ENCODE results near the gene OPRD1.

OPRD1 gene

DNA sequence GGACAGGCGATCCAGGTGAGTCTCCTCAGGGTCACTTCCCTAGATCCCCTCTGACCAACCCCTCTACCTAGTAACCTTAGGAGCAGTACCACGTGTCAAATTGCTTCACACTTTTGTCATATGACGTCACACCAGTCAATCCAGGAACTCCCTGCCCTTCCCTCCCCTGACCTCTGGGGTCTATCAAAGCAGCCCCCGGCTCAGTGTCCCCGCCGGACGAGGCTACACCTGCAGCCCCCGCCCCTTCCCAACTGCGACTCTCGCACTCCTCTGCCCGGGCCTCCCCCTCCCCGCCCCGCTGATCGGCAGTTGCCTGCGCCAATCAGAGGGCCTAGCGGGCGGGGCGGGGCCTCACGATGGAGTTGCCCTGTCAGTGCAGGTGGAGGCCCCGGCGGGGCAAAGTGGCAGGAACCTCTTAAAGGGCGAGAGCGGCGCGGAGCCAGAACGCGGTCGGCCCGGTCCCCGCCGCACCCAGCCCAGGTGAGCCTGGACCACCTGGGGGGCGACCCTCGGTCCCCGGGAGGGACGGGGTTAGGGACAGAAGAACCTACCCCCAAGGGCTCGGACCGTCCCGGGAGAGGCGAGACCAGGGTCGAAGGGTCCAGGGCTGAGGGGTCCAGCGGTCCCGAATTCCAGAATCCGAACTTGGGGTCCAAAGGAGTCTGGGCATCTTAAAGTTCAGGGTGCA lies 74.9 kb downstream of the OPRD1 start:
- peak; percentile 88 to 92 for DNase-seq

DNA sequence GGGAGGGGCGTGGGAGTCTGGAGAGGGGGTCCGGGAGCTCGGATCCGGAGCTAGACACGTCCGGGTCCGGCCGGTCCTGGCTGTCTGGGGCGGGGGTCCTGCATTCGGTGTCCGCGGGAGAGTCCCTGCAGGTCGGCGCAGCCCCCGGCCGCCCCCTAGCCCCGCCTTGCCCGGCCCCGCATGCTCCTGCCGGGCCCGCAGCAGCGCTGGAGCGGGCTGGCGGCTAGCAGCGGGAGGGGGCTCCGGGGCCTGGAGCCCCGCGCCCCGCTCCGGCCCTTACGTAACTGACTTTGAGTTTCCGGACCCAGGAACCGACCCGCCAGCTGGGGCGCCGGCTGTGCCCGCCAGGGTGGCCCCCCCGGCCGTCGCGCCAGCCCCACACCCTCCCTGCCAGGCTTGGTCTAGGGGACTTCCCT lies 75.5 kb downstream of the OPRD1 start:
- DNase-seq: no peak

DNA sequence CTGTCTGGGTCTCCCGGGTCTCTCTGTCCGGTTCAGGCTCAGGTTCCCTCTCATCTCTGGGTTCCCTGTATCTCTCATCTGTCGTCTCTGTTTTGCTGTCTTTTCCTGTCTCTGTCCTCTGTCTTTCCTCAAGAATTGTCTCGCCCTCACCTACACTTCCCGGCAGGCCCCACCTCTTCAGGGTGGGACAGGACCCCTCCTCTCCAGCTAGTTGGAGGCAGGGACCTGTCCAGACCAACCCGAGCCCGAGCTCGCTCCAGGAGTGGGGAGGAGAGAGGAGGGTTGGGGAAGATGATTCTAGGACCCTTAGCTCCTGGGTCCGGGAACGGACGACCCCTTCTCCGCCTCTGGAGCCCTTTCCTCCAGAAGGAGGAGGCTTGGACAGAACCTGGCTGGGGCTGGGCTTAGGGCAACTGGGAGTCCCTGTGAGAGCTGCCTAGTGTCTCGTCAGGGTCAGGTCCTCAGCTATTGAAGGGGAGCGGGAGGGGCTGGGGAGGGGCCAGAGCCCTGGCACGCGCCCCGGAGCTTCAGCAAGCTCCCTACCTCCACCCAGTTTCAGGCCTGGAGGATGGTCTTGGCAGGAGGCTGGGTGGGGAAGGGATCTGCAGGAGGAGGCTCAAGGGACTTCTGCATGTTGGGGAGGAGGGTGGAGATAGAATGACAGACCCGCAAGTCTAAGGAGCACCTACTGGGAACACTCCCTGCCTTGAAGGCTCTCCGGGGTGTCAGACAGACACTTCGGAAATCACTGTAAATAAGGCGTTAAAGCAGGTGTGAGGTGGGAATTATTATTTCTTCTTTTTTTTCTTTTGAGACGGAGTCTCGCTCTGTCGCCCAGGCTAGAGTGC lies 76.1 kb downstream of the OPRD1 start:
- DNase-seq: no peak

DNA sequence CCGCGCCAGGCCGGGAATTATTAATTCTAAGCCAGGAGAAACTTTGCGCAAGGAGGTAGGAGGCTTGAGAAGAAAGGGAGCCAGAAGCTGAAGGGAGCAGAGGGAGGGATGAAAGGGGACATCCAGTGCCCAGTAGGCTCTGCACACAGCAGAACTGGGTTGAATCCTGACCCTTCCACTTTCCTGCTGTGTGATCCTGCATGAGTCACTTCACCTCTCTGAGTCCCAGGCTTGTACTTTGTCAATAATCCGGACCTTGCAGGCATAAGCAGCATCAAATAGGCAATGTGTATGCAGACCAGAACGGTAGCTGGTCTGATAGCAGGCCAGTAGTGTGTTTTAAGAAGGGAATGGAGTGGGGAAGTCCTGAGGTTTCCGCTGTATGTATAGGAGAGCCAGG lies 76.9 kb downstream of the OPRD1 start:
- DNase-seq: no peak

DNA sequence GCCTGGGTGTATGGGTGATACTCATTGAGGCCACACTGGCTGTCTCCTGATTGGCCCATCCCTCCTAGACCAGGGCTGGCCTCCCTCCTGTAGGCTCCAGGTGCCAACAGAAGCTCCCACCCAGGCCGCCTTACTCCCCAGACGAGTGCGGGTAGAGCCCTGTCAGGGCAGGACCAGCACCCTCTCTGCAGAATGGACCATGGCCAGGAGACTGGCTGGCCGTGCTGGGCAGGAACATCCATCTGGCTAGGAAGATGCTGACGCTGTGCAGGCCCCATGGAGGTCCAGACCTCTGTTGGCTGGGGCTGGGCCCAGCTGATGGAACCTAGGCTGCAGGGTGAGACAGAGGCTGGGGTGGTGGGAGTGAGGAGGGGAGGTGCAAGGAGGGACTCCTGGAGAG lies 77.4 kb downstream of the OPRD1 start:
- DNase-seq: no peak

DNA sequence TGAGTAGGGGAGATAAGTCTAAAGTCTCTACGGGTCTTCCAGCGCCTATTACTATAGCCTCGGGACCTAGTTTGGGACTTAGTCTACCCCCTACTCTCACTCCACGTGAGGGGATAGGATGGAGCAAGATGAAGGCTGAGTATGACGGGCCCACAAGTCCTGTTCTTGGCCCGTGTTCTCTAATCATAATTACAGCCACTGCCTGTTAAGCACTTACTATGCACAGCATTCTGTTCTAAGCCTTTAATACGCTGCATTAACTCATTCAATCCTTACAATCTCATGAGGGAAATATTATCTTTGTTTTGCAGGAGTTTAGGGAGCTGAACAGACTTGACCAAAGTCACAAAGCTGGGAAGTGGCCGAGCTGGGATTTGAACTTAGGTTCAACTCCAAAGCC lies 78.5 kb downstream of the OPRD1 start:
- DNase-seq: no peak

DNA sequence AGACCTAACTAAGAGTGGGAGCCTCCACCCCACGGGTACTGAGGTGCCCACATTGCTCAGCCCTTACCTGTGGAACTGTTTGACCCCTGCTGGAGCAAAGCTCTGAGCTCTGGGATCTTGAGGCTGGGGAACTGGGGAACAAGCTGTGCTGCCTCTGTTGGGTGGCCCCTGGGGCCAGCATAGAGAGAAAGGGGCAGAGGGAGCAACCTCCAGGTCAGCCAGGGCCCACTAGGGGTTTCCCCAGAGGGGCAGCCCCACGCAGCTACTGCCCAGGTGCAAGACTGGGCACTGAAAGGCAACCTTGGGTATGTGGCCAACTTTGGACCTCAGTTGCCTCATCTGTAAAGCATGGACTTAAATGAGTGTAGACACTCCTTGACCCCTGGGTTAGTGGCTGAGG lies 78.9 kb downstream of the OPRD1 start:
- no peak for DNase-seq

DNA sequence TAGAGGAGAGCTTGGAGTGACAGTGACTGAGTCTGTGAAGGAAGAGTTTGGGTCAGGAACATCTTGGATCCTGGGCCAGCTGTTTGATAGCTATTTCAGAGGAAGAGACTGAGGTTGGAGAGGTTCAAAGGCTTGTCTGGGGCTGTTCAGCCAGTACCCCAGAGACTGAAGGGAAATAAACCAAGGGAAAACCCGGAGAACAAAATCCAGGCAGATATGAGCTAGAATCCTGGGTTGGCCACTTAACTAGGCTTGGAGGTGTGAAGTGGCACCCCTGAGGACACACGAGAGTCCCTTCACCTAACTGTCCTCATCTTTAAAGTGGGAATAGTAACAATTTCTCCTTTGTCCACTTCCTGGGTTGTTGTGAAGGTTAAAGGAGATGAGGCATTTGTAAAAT lies 79.3 kb downstream of the OPRD1 start:
- DNase-seq: no peak

DNA sequence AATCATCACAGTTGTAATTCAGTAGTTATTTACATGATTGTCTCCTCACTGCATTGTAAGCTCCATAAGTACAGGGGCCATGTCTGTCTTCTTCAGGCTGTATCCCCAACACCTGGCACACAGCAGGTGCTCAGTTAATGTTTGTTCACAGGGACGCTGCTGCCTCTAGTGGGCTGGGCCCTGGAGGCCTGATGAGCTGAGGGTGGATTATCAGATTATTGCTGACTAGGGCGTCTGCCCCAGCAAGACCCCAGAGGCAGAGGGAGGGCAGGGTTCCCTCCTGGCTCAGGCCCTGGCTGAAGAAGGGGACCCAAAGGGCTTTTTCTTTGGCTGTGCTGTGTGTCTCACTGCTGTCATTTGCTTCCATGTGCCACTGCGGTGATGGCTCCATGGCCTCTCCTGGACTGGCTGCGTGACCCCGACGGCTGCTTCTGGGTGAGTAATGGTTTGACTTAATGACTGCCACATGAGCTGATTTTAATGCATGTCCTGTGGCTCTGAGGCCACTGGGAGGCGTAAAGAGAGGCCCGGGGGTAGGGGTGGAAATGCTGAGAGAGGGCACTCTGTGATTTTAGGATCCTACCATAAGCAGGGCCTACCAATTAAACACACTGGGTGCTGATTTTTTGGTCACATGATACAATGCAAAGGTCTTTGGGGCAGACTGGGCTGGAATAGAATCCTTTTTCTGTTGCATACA lies 81.6 kb downstream of the OPRD1 start:
- DNase-seq: no peak

DNA sequence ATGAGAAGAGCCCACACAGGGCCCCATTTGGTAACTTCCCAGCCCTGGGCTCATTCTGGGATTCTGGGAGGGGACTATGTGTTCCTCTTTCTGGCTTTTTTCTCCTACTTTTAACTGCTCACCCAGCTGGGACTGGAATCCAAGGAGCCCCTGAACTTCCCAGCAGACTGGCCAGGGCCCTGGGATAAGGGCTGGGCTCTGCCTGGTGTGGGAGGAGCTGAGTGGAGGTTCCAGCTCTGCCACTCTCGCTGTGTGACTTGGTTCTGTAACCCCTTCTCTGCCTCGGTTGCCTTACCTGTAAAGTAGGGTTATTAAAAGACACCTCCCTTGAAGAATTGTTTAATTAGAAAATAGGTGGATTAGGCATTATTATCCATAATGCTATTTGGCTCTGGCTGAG lies 82.8 kb downstream of the OPRD1 start:
- DNase-seq: no peak

DNA sequence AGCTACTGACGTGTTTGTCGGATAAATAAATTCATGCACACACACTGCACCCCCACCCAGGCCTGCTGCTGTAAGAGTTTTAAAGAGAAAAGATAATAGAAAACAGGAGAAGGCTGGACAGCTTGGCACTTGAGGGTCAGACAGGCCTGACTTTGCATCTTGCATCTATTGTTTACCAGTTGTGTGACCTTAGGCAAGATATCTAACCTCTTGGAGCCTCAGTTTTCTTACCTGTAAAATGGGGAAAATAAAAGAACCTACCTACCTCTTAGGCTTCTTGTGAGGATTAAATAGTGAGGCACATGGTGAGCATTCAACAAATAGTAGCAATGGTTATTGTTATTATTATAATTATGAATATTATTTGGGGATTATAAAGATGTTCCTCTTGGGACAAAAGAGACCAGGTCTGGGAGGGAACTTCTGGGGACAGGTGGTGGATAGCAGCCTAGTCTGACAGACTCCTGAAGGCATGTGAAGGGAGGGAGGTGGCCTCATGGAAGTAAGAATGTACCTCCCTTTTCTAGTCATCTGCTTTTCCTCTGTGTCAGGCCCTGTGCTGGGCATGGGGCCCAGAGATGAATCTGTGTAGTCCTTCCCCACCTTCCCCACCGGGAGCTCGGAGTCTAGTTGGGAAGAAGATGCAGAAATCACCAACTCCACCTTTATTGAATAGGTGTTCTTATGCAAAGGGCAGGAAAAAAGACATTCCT lies 84.1 kb downstream of the OPRD1 start:
- no peak for DNase-seq

DNA sequence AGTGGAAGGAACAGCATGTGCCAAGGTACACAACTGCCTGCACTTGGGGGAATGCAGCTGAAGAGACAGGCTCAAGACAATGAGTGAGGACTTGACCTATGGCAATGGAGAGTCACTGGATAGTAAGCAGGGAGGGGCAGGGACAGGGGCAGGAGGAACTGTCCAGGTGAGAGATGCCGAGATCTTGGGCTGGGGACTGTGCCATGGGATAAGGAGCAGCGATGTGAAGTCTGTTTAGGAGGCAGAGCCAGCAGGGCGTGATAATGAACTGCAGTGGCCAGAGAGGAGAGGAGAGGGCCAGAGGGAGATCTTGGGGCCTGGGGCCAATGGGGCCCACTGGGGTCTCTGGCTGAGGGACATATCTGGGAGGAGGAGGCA lies 84.6 kb downstream of the OPRD1 start:
- DNase-seq: no peak

DNA sequence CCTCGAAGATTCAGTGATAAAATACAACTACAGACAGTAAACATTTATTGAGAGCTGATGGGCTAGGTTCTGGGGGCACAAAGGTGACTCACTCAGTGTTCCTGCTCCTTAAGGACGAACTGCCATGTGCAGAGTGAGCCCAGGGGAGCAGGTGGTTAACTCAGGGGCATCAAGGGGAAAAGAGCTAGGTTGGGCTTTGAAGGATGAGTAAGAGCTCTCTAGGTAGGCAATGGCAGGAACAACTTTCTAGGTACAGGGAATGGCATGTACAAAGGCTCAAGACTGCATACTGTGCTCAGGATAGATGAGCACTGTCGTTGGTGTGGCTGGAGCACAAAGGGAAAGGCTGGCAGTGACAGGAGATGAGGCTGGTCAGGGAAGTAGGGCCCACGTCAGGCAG lies 85.8 kb downstream of the OPRD1 start:
- DNase-seq: no peak

DNA sequence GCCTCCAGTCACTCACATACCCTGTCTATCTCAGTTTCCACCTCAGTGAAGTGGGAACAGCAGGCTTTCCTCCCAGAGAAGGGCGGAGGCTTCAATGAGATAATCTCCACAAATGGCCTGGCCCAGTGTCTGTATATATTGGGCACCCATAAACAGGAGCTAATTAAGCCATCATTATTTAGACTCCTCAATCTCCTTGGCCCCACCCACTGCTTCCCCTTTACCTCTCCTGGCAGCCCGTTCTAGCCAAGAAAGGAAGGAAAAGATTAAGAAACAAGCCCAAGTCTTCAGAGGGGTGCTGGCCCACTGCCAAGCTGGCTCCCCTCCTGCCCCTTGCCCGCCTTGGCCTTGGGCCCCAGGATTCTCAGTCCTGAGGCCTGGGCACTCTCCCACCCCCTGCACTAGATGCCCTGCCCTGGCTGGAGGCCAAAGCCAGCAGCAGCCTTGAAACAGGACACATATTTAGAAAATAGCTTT lies 86.5 kb downstream of the OPRD1 start:
- no peak for DNase-seq

DNA sequence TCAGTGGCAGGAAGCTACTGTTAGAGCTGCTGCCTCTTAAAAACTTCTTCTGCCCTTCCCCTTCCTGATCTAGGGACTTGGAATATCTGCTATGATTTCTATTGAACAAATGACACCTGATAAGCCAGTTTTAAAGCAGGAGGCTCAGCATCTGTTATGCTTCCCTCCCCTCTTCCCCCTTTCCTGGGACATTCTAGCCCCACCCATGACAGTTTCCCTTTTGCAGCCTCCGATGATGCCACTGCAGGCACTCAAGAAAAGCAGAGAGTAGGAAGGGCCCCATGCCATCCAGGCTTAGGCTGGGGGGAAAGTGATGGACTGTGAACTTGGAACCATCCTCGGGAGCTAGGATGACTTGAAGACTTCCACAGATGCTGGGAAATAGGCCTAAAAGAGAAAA lies 87.3 kb downstream of the OPRD1 start:
- no peak for DNase-seq

DNA sequence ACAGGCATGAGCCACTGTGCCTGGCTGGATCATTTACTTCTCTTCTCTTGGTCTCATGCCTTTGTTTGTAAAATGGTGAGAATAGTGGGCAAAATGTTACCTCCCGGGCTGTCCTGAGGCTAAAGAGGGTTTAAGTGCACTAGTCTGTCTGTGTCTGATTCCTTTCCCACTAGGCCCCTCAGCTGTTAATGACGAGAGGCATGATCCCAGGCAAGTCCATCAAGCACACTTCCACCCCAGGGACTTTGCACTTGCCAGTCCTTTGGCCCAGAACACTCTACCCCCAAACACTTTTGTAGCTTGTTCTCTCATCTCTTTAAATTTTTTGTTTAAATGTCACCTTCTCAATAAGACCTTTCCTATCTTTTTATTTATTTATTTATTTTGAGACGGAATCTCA lies 88.6 kb downstream of the OPRD1 start:
- no peak for DNase-seq

DNA sequence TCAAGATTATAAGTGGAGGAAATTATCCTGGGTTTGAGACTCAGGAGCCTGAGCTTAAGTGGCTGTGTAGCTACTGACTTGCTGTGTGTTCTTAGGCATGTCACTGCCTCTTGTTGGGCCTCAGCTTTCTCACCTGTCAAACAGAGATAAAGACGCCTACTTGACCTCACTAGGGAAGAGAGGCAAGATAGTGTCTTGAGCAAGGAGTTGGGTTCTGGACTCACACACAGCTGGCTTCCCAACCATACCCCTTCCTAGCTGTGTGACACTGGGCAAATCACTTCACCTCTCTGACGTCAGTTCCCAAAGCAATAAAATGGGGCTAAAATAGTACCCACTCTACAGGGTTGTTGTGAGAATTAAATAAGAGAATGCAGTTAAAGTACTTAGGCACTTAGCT lies 90.8 kb downstream of the OPRD1 start:
- no peak for DNase-seq

DNA sequence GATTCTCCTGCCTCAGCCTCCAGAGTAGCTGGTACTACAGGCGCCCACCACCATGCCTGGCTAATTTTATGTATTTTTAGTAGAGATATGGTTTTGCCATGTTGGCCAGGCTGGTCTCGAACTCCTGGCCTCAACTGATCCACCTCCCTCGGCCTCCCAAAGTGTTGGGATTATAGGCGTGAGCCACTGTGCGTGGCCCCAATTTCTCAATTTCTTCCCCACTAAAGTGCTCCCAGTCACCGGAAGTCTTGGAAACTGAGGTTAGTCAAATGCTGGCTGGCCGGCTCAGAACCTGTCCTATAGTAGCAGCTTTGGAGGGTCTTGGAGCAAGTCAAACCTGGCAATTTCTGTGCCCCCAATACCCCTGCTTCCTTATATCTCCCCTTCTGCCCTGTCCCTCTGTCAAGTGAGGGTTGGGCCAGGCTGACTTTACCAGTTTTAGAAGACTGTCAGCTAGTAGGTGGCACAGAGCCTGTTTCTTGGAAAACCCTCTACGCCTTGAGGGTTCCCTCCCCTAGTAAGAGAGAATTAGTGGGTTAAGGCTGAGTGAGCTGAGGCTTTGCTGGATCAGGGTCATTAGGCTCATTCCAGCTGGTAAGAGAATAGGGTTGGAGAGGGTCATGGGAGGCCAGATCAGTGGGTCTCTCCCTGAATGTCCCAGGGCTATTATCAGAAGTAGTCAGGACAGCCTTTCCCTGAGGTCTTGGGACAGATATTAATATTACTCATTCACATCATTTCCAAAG lies 94.1 kb downstream of the OPRD1 start:
- DNase-seq: no peak

DNA sequence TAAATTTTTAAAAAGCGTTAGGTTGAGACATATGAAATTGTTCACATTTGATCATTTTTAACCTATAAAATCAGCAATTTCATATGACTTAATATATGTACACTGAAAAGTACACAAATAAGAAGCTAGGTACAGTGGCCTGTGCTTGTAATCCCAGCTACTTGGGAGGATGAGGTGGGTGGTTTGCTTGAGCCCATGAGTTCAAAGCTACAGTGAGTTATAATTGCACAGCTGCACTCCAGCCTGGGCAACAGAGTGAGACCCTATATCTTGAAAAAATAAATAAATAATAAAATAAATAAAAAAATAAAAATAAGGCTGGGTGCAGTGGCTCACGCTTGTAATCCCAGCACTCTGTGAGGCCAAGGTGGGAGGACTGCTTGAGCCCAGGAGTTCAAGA lies 97.2 kb downstream of the OPRD1 start:
- no peak for DNase-seq

DNA sequence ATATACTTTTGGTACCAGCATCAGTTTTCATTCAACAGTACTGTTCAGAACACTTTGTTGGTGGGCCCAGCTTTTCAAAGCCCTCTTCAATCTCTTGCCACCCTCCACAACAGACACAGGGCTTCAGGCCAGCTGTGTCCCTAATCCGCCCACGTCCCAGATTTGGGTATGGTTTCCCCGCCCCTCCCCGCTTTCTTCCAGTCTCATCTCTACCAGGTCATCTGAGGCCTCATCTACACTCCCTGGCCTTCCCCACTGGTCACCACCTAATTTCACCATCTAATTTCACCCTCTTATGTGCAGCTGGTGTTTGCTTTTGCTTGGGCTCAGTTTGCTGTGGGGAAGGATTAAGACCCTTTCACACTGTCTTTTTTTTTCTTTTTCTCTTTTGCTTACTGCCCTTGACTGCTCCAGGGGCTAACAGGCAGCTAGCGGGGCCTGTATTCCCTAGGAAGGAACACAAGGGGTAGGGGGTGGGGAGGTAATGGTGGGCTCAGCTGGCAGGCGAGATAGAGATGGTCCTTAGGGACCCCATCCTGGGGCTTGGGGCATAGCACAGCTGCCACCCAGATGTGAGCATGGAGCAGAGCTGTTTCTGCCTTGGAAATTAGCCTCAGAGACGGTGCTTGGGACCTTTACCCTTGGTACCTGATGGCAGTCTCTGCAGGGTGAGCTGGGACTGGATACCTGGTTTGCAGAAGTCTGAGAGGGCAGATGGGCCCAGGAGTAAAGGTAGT lies 98.6 kb downstream of the OPRD1 start:
- no peak for DNase-seq

DNA sequence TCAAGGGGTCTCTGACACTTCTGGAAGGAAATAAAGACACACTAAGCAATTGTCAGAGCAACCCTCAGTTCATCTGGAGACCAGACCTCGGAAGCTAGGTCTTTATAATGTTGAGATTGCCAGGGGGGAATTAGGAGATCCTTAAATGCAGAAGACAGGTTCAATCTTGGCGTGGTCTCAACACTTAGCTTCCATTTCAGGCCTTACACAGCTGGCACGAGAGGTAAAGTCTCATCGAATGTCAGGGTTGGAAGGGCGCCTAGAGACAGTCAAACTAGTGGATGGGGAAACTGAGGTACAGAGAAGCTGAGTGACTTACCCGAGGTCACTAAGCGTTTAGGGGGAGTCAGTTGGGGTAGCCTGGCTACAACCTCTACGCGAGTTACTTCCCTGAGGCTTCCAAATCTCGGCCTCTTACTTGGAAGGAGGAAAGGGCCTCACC lies 101.8 kb downstream of the OPRD1 start:
- DNase-seq: no peak
